Measurements from ENCODE around the gene ELL3.

- TF ChIP-seq CTCF (IDR thresholded peaks at IDR 0.05) (no peak), POLR2A (IDR thresholded peaks at IDR 0.05) (no peak)
These were observed 2.7 kb downstream of the ELL3 start for GRCh38 chr15:43774062-43774461.

Measured in right lobe of liver (tissue), 4 donors.